GM13976 (cell line): ENCODE results near the gene PARP14.
A peak's percentile ranks its signal among the peaks of the same experiment; 100 is the strongest.
"Not testable (repeated sequence)": the region's sequence is repeated elsewhere in the genome, so short reads cannot be mapped to it uniquely, and the experiment has no call there.

Source experiments
- DNase-seq: peaks from one replicate; pipeline ENCODE4 v3.0.0; 2012; ENCODE audit warnings: low spot score
- CTCF ChIP-seq: IDR thresholded peaks from 2 replicates; pipeline ENCODE4 v1.5.1; 2012; ENCODE audit warnings: borderline replicate concordance, mild to moderate bottlenecking; ENCODE audit not compliant: insufficient read depth; ENCODE audit errors: extremely low read depth, missing control alignments, control extremely low read depth
- in situ Hi-C: fragments of 300-500 bp; cut with MboI; formaldehyde crosslinking; loops from one replicate; pipeline ENCODE4 v1.12.0; 2022; ENCODE audit warnings: low sequenced_read_pairs, mixed read lengths, inconsistent platforms; ENCODE audit not compliant: unreplicated experiment

The PARP14 gene

GRCh38 chr3:122742234-122742633, 61.6 kb downstream of the PARP14 start:
- DNase-seq = no peak
- no peak for TF ChIP-seq CTCF
- in situ Hi-C loops = no loop called here

GRCh38 chr3:122743581-122744120, 63.0 kb downstream of the PARP14 start:
- TF ChIP-seq CTCF = no peak
- DNase-seq = no peak
- in situ Hi-C loops = no loop called here

GRCh38 chr3:122745369-122746021, 64.9 kb downstream of the PARP14 start:
- no peak for DNase-seq
- no peak for TF ChIP-seq CTCF

GRCh38 chr3:122747295-122747694, 66.7 kb downstream of the PARP14 start:
- DNase-seq, in situ Hi-C loops: not testable (repeated sequence)

More at GRCh38 chr3:122745369-122746021, 64.9 kb downstream of the PARP14 start:
- in situ Hi-C loops = no loop called here

GRCh38 chr3:122748347-122748746, 67.7 kb downstream of the PARP14 start:
- in situ Hi-C loops = no loop called here
- no peak for TF ChIP-seq CTCF
- no peak for DNase-seq

GRCh38 chr3:122754929-122755328, 74.3 kb downstream of the PARP14 start:
- in situ Hi-C loops = no loop called here
- peak; percentile 54 for DNase-seq
- peak; percentile 59 for TF ChIP-seq CTCF

- no peak for DNase-seq
- in situ Hi-C loops = no loop called here
Measured at GRCh38 chr3:122755491-122755890, 74.9 kb downstream of the PARP14 start.

More at GRCh38 chr3:122755491-122755890, 74.9 kb downstream of the PARP14 start:
- no peak for TF ChIP-seq CTCF
